Esophagus muscularis mucosa (tissue), 4 donors: ENCODE data around the gene NCKAP5. TPM values are rescaled to one million over a fixed set of nuclear protein-coding genes. Genes with fewer than 3 reads are reported as not detected.

ENCODE experiments used
- DNase-seq: peaks from one replicate; pipeline ENCODE4 v3.0.0-alpha.2; 2017; ENCODE audit errors: extremely low spot score
- H3K27ac ChIP-seq, 4 donors: fragments of 200-600 bp; sonication (generic); replicated peaks in 1 of 4; 1 replicate in 3 of 4; 2 replicates in 1 of 4; pipeline ENCODE4 v1.5.1; 2016 to 2019; ENCODE audit warnings: mild to moderate bottlenecking in 1 of 4
- H3K27me3 ChIP-seq, 4 donors: fragments of 200-600 bp; sonication (generic); one replicate each; pipeline versions ENCODE4 v1.5.1 to v1.6.0; 2016 to 2019
- H3K36me3 ChIP-seq, 4 donors: fragments of 200-600 bp; sonication (generic); one replicate each; pipeline ENCODE4 v1.5.1; 2016 to 2019
- H3K4me1 ChIP-seq, 4 donors: fragments of 200-600 bp; sonication (generic); one replicate each; pipeline ENCODE4 v1.5.1; 2016 to 2019
- H3K4me3 ChIP-seq, 4 donors: fragments of 200-600 bp; sonication (generic); 1 replicate in 2 of 4; 2 replicates in 2 of 4; pipeline ENCODE4 v1.5.1; 2016 to 2019; ENCODE audit warnings: mild to moderate bottlenecking in 4 of 4, moderate library complexity in 1 of 4
- H3K9me3 ChIP-seq, 4 donors: fragments of 200-600 bp; sonication (generic); 1 replicate in 3 of 4; 2 replicates in 1 of 4; pipeline ENCODE4 v1.5.1; 2016 to 2019
- EP300 ChIP-seq: sonication (generic); formaldehyde crosslinking; IDR thresholded peaks from one replicate; pipeline ENCODE4 v1.6.1; 2017; ENCODE audit warnings: antibody characterized with exemption
- POLR2A ChIP-seq: fragments of 450-650 bp; IDR thresholded peaks from one replicate; pipeline ENCODE4 v1.6.1; 2017; ENCODE audit warnings: antibody characterized with exemption, moderate library complexity, mild to moderate bottlenecking, low read depth
- POLR2AphosphoS5 ChIP-seq, 2 donors: sonication (generic); formaldehyde crosslinking; IDR thresholded peaks; one replicate each; pipeline ENCODE4 v1.6.1; 2017; ENCODE audit warnings: antibody characterized with exemption in 2 of 2
- WGBS: methylation state at CpG from one replicate; pipeline ENCODE4 v1.1.5; 2018; 5-methylcytosine and 5-hydroxymethylcytosine counted together
- intact Hi-C: fragments of 100-400 bp; cut with DNase I; formaldehyde crosslinking; loops from one replicate; pipeline ENCODE4 v1.15.1; 2023
- total RNA-seq, 4 donors: library from RNA; depleted of rRNA; stranded (reverse); fragments of >200 nt; gene quantifications; one replicate each; pipeline versions ENCODE4 v1.1.0 to v1.2.1, GENCODE V29; 2016
- TF ChIP-seq, protein P1 (sequence below), 3 experiments: fragments of 200-600 bp in 2 of 3; fragments of 450-650 bp in 1 of 3; sonication (generic) in 2 of 3; IDR thresholded peaks; one replicate each; pipeline ENCODE4 v1.5.1; 2017 to 2019; ENCODE audit warnings: antibody characterized with exemption in 3 of 3, mild to moderate bottlenecking in 2 of 3, moderate library complexity in 1 of 3

NCKAP5 gene
- total RNA-seq, 4 donors from 2014 or later = 0.33 to 1.8 (median 1.0) TPM

GRCh38 chr2:133431289-133431688 is 137.0 kb downstream of the NCKAP5 start:
- no peak for TF ChIP-seq EP300
- TF ChIP-seq, protein P1, sequence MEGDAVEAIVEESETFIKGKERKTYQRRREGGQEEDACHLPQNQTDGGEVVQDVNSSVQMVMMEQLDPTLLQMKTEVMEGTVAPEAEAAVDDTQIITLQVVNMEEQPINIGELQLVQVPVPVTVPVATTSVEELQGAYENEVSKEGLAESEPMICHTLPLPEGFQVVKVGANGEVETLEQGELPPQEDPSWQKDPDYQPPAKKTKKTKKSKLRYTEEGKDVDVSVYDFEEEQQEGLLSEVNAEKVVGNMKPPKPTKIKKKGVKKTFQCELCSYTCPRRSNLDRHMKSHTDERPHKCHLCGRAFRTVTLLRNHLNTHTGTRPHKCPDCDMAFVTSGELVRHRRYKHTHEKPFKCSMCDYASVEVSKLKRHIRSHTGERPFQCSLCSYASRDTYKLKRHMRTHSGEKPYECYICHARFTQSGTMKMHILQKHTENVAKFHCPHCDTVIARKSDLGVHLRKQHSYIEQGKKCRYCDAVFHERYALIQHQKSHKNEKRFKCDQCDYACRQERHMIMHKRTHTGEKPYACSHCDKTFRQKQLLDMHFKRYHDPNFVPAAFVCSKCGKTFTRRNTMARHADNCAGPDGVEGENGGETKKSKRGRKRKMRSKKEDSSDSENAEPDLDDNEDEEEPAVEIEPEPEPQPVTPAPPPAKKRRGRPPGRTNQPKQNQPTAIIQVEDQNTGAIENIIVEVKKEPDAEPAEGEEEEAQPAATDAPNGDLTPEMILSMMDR (IDR thresholded peaks at IDR 0.05) = no peak
- TF ChIP-seq POLR2A = no peak
- H3K9me3 ChIP-seq = no peaks in the 10 kb centered on the region
- H3K27ac ChIP-seq = no peak overlapping the region
- no peak for DNase-seq
- WGBS = 65% methylated on average over 4 of the region's 4 CpGs
- H3K4me1 ChIP-seq = peaks cover 0 to 5% (median 1%) of the 10 kb centered on the region in 4 donors
- no peak overlapping the region for H3K4me3 ChIP-seq
- no peaks in the 10 kb centered on the region for H3K27me3 ChIP-seq
- intact Hi-C loops = no loop called here
- no peaks in the 10 kb centered on the region for H3K36me3 ChIP-seq

GRCh38 chr2:133426791-133427190 is 141.5 kb downstream of the NCKAP5 start:
- WGBS = 90% methylated on average over 1 of the region's 1 CpG
- TF ChIP-seq, protein P1 (IDR thresholded peaks at IDR 0.05) = no peak
- no peak for TF ChIP-seq EP300
- TF ChIP-seq POLR2AphosphoS5 (IDR thresholded peaks at IDR 0.05) = no peak
- TF ChIP-seq POLR2A = no peak
- Histone ChIP-seq H3K27me3 (no peaks in the 10 kb centered on the region), H3K9me3 (no peaks in the 10 kb centered on the region), H3K4me3 (no peak overlapping the region), H3K27ac (no peak overlapping the region), H3K4me1 (peaks cover 0 to 2% (median 0%) of the 10 kb centered on the region in 4 donors), H3K36me3 (no peaks in the 10 kb centered on the region)
- intact Hi-C loops = no loop called here
- DNase-seq = no peak

- H3K36me3 ChIP-seq = no peaks in the 10 kb centered on the region
- H3K4me1 ChIP-seq = peaks cover 0 to 8% (median 0%) of the 10 kb centered on the region in 4 donors
- no peak overlapping the region for H3K4me3 ChIP-seq
- TF ChIP-seq, protein P1 (IDR thresholded peaks at IDR 0.05) = no peak
- no peak for DNase-seq
- WGBS = 88% methylated on average over 2 of the region's 2 CpGs
- intact Hi-C loops = no loop called here
- H3K9me3 ChIP-seq = no peaks in the 10 kb centered on the region
- no peak overlapping the region for H3K27ac ChIP-seq
- no peaks in the 10 kb centered on the region for H3K27me3 ChIP-seq
Measured at GRCh38 chr2:133425612-133426011, 142.7 kb downstream of the NCKAP5 start.

DNA sequence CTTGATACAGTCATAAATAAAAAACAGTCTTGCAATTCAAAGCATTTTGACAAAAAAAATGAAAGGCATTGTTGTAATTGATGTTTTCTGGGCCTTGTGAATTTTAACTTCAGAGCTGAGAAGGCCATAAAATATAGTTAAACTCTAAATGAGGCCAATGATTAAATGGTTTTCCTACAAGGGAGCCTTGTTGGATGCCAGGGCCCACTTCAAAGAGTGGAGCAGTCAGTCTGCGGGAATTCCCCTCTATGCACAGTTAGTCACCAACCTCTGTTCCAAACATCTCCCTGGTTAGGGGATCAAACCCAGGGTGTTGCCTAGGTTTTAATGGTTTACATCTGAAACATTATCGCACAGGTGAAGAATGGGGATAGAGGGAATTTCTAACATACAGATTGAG is 143.4 kb downstream of the NCKAP5 start:
- Histone ChIP-seq H3K27me3 (no peaks in the 10 kb centered on the region), H3K4me1 (peaks cover 0 to 8% (median 0%) of the 10 kb centered on the region in 4 donors), H3K36me3 (no peaks in the 10 kb centered on the region), H3K9me3 (no peaks in the 10 kb centered on the region), H3K4me3 (no peak overlapping the region), H3K27ac (no peak overlapping the region)
- TF ChIP-seq, protein P1 (IDR thresholded peaks at IDR 0.05) = no peak
- no peak for TF ChIP-seq POLR2A
- TF ChIP-seq POLR2AphosphoS5 (IDR thresholded peaks at IDR 0.05) = no peak
- no peak for TF ChIP-seq EP300
- DNase-seq = no peak
- WGBS = 79% methylated on average over 2 of the region's 2 CpGs
- intact Hi-C loops = no loop called here

DNA sequence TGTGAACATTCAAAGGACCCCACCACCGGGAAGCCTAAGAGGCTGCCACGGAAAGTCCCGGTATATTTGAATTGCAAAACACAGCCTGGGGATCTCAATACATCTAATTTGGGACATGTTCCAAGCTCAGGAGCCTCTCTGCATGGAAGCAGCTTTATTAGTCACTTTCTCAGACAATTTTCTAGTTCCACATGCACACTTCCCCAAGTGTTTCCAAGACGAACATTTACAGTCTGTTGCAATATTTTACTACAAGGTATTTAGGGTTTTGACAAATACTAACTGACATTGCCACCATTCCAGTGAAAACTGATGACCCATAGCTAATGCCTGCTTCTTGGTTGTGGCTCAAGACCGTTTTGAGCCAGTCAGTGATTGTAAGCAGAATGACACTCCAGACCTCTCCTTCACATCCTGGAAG is 145.3 kb downstream of the NCKAP5 start:
- TF ChIP-seq EP300 (no peak), POLR2AphosphoS5 (IDR thresholded peaks at IDR 0.05) (no peak), POLR2A (no peak)
- TF ChIP-seq, protein P1 (IDR thresholded peaks at IDR 0.05) = no peak
- H3K9me3 ChIP-seq = no peaks in the 10 kb centered on the region
- no peaks in the 10 kb centered on the region for H3K36me3 ChIP-seq
- 59% methylated on average over 5 of the region's 5 CpGs for WGBS
- intact Hi-C loops = no loop called here
- no peak overlapping the region for H3K27ac ChIP-seq
- peaks cover 0 to 8% (median 0%) of the 10 kb centered on the region in 4 donors for H3K4me1 ChIP-seq
- H3K4me3 ChIP-seq = no peak overlapping the region
- peak; percentile 21 for DNase-seq
- no peaks in the 10 kb centered on the region for H3K27me3 ChIP-seq
